ENCODE results near the gene TSFM. TPM values are rescaled to one million over a fixed set of nuclear protein-coding genes. Genes with fewer than 3 reads are reported as not detected.

TSFM gene
- total and polyA plus RNA-seq, 2 of the 13 experiments (the other 11 are each of a cell fraction or from before 2014, with no cell fraction given) = 29.8 to 68.3 TPM

- TF ChIP-seq, protein P1, sequence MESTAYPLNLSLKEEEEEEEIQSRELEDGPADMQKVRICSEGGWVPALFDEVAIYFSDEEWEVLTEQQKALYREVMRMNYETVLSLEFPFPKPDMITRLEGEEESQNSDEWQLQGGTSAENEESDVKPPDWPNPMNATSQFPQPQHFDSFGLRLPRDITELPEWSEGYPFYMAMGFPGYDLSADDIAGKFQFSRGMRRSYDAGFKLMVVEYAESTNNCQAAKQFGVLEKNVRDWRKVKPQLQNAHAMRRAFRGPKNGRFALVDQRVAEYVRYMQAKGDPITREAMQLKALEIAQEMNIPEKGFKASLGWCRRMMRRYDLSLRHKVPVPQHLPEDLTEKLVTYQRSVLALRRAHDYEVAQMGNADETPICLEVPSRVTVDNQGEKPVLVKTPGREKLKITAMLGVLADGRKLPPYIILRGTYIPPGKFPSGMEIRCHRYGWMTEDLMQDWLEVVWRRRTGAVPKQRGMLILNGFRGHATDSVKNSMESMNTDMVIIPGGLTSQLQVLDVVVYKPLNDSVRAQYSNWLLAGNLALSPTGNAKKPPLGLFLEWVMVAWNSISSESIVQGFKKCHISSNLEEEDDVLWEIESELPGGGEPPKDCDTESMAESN (CRISPR knock-in tag; conservative IDR thresholded peaks at IDR 0.05) = peak; percentile 92
- no peak for TF ChIP-seq BRCA1 (CRISPR knock-in tag; IDR thresholded peaks at IDR 0.05)
- TF ChIP-seq REXO4 (CRISPR knock-in tag; IDR thresholded peaks at IDR 0.05; ENCODE audit: borderline replicate concordance) = no peak
- 0 out of 2 replicates have a peak, but pooled peaks have one; percentile 61 for TF ChIP-seq ZSCAN25 (CRISPR knock-in tag; IDR thresholded peaks at IDR 0.05)
- peak; percentile 68 for TF ChIP-seq PHF21A (CRISPR knock-in tag; IDR thresholded peaks at IDR 0.05)
- TF ChIP-seq, protein P2, sequence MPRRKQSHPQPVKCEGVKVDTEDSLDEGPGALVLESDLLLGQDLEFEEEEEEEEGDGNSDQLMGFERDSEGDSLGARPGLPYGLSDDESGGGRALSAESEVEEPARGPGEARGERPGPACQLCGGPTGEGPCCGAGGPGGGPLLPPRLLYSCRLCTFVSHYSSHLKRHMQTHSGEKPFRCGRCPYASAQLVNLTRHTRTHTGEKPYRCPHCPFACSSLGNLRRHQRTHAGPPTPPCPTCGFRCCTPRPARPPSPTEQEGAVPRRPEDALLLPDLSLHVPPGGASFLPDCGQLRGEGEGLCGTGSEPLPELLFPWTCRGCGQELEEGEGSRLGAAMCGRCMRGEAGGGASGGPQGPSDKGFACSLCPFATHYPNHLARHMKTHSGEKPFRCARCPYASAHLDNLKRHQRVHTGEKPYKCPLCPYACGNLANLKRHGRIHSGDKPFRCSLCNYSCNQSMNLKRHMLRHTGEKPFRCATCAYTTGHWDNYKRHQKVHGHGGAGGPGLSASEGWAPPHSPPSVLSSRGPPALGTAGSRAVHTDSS (CRISPR knock-in tag; conservative IDR thresholded peaks at IDR 0.05) = no peak
- peak; percentile 81 for TF ChIP-seq ZSCAN9 (CRISPR knock-in tag; IDR thresholded peaks at IDR 0.05; ENCODE audit: borderline replicate concordance)
- TF ChIP-seq MATR3 (CRISPR knock-in tag; IDR thresholded peaks at IDR 0.05) = no peak
- peak; percentile 100 for TF ChIP-seq DMAP1 (CRISPR knock-in tag; IDR thresholded peaks at IDR 0.05)
- no peak for TF ChIP-seq ZNF713 (CRISPR knock-in tag; IDR thresholded peaks at IDR 0.05)
- TF ChIP-seq, protein P3, sequence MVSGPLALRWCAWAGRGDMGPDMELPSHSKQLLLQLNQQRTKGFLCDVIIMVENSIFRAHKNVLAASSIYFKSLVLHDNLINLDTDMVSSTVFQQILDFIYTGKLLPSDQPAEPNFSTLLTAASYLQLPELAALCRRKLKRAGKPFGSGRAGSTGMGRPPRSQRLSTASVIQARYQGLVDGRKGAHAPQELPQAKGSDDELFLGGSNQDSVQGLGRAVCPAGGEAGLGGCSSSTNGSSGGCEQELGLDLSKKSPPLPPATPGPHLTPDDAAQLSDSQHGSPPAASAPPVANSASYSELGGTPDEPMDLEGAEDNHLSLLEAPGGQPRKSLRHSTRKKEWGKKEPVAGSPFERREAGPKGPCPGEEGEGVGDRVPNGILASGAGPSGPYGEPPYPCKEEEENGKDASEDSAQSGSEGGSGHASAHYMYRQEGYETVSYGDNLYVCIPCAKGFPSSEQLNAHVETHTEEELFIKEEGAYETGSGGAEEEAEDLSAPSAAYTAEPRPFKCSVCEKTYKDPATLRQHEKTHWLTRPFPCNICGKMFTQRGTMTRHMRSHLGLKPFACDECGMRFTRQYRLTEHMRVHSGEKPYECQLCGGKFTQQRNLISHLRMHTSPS (CRISPR knock-in tag; IDR thresholded peaks at IDR 0.05; ENCODE audit: low read depth) = no peak
- peak; percentile 47; the same call in 1 of the 2 replicates for TF ChIP-seq GATA4 (IDR thresholded peaks at IDR 0.05; ENCODE audit: borderline replicate concordance, low read depth)
- TF ChIP-seq, protein P4, sequence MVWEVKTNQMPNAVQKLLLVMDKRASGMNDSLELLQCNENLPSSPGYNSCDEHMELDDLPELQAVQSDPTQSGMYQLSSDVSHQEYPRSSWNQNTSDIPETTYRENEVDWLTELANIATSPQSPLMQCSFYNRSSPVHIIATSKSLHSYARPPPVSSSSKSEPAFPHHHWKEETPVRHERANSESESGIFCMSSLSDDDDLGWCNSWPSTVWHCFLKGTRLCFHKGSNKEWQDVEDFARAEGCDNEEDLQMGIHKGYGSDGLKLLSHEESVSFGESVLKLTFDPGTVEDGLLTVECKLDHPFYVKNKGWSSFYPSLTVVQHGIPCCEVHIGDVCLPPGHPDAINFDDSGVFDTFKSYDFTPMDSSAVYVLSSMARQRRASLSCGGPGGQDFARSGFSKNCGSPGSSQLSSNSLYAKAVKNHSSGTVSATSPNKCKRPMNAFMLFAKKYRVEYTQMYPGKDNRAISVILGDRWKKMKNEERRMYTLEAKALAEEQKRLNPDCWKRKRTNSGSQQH (CRISPR knock-in tag; IDR thresholded peaks at IDR 0.05; ENCODE audit: low read depth) = peak; percentile 74
- TF ChIP-seq CCAR2 (optimal IDR thresholded peaks at IDR 0.05; ENCODE audit: low read depth, low read length) = no peak
- TF ChIP-seq FOXC1 (CRISPR knock-in tag; IDR thresholded peaks at IDR 0.05; ENCODE audit: borderline replicate concordance) = peak; percentile 83
- 0 out of 2 replicates have a peak, but pooled peaks have one; percentile 59 for TF ChIP-seq ZNF354B (CRISPR knock-in tag; IDR thresholded peaks at IDR 0.05)
- peak; percentile 97 for TF ChIP-seq PHF8 (CRISPR knock-in tag; IDR thresholded peaks at IDR 0.05)
- peak; percentile 63 for TF ChIP-seq ZNF883 (CRISPR knock-in tag; IDR thresholded peaks at IDR 0.05; ENCODE audit: not compliant biosample characterization)
- TF ChIP-seq, protein P5, sequence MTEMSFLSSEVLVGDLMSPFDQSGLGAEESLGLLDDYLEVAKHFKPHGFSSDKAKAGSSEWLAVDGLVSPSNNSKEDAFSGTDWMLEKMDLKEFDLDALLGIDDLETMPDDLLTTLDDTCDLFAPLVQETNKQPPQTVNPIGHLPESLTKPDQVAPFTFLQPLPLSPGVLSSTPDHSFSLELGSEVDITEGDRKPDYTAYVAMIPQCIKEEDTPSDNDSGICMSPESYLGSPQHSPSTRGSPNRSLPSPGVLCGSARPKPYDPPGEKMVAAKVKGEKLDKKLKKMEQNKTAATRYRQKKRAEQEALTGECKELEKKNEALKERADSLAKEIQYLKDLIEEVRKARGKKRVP (CRISPR knock-in tag; IDR thresholded peaks at IDR 0.05) = peak in 1 of 2 experiments; percentile 72; a peak in 2 of 4 replicates
- TF ChIP-seq HHEX (CRISPR knock-in tag; IDR thresholded peaks at IDR 0.05) = no peak
These were observed 10.6 kb upstream of the TSFM start, which contains the start of gene METTL1 (continued) for GRCh38 chr12:57771873-57772428.
